HepG2 (cell line): Measurements from ENCODE around the gene ZFAND2B. TPM values are rescaled to one million over a fixed set of nuclear protein-coding genes. Genes with fewer than 3 reads are reported as not detected.

ENCODE experiments used
- AKAP8 ChIP-seq: sonication (generic); formaldehyde crosslinking; IDR thresholded peaks from 2 replicates; pipeline ENCODE4 v1.5.1; 2020; ENCODE audit warnings: mild to moderate bottlenecking, missing genetic modification reagents
- KLF11 ChIP-seq: IDR thresholded peaks from 2 replicates; pipeline ENCODE4 v1.6.1; 2016; ENCODE audit warnings: missing compliant biosample characterization
- MTA1 ChIP-seq: sonication (generic); formaldehyde crosslinking; IDR thresholded peaks from 2 replicates; pipeline ENCODE4 v1.4.0; 2020; ENCODE audit warnings: missing genetic modification reagents, mild to moderate bottlenecking, borderline replicate concordance
- NFE2L1 ChIP-seq: sonication (generic); formaldehyde crosslinking; IDR thresholded peaks from 2 replicates; pipeline ENCODE4 v1.4.0; 2020; ENCODE audit warnings: missing genetic modification reagents, mild to moderate bottlenecking, borderline replicate concordance
- NFIB ChIP-seq: sonication (generic); formaldehyde crosslinking; IDR thresholded peaks from 2 replicates; pipeline ENCODE4 v1.9.0; 2021; ENCODE audit warnings: missing genetic modification reagents, mild to moderate bottlenecking, borderline replicate concordance
- SMYD3 ChIP-seq: sonication (generic); formaldehyde crosslinking; IDR thresholded peaks from 2 replicates; pipeline ENCODE4 v1.8.1; 2023; ENCODE audit warnings: mild to moderate bottlenecking, missing genetic modification reagents
- TCF7 ChIP-seq: sonication (generic); IDR thresholded peaks from 2 replicates; pipeline ENCODE4 v1.6.1; 2016; ENCODE audit warnings: antibody characterized with exemption, low read depth
- ZNF337 ChIP-seq: sonication (generic); formaldehyde crosslinking; IDR thresholded peaks from 2 replicates; pipeline ENCODE4 v1.5.1; 2020; ENCODE audit warnings: missing genetic modification reagents, low read depth, mild to moderate bottlenecking, borderline replicate concordance
- ZSCAN29 ChIP-seq: sonication (generic); formaldehyde crosslinking; conservative IDR thresholded peaks from 2 replicates; pipeline ENCODE4 v1.4.0; 2020; ENCODE audit warnings: mild to moderate bottlenecking, missing genetic modification reagents
- polyA plus RNA-seq, 8 experiments: library from polyadenylated mRNA; depleted of rRNA in 3 of 8; stranded (reverse) in 7 of 8; unstranded in 1 of 8; fragments of >200 nt; fragmentation: Illumina TruSeq in 4 of 8; extraction: Trizol in 4 of 8; gene quantifications; 2 replicates each; pipeline versions ENCODE4 v1.2.1 to v1.2.3, GENCODE V29; 2011 to 2016; ENCODE audit warnings: low read depth in 4 of 8, missing spikeins in 1 of 8, mixed read lengths in 1 of 8; ENCODE audit not compliant: insufficient read depth in 1 of 8
- total RNA-seq, 5 experiments: library from RNA; depleted of rRNA; stranded (reverse); fragments of >200 nt; fragmentation: Illumina TruSeq; extraction: Trizol; gene quantifications; 2 replicates each; pipeline ENCODE4 v1.2.3, GENCODE V29; 2016; ENCODE audit warnings: low read depth in 1 of 5
- TF ChIP-seq, protein P1 (sequence below), 2 experiments: fragments of 450-650 bp in 1 of 2; sonication (generic) in 1 of 2; formaldehyde crosslinking in 1 of 2; IDR thresholded peaks; 2 replicates each; pipeline versions ENCODE4 v1.6.1 to v1.8.0; 2016 to 2022; ENCODE audit warnings: antibody characterized with exemption in 1 of 2, mild to moderate bottlenecking in 1 of 2, missing genetic modification reagents in 1 of 2
- TF ChIP-seq, protein P2 (sequence below): sonication (generic); formaldehyde crosslinking; IDR thresholded peaks from 2 replicates; pipeline ENCODE4 v1.5.0; 2020; ENCODE audit warnings: mild to moderate bottlenecking, missing genetic modification reagents, borderline replicate concordance
- TF ChIP-seq, protein P3 (sequence below): sonication (generic); formaldehyde crosslinking; IDR thresholded peaks from 2 replicates; pipeline ENCODE4 v1.4.0; 2020; ENCODE audit warnings: missing genetic modification reagents
- TF ChIP-seq, protein P4 (sequence below): sonication (generic); formaldehyde crosslinking; IDR thresholded peaks from 2 replicates; pipeline ENCODE4 v1.4.0; 2020; ENCODE audit warnings: missing genetic modification reagents

The ZFAND2B gene
- total and polyA plus RNA-seq, 2 of the 13 experiments (the other 11 are each of a cell fraction or from before 2014, with no cell fraction given) = 53.3 to 115 TPM

DNA sequence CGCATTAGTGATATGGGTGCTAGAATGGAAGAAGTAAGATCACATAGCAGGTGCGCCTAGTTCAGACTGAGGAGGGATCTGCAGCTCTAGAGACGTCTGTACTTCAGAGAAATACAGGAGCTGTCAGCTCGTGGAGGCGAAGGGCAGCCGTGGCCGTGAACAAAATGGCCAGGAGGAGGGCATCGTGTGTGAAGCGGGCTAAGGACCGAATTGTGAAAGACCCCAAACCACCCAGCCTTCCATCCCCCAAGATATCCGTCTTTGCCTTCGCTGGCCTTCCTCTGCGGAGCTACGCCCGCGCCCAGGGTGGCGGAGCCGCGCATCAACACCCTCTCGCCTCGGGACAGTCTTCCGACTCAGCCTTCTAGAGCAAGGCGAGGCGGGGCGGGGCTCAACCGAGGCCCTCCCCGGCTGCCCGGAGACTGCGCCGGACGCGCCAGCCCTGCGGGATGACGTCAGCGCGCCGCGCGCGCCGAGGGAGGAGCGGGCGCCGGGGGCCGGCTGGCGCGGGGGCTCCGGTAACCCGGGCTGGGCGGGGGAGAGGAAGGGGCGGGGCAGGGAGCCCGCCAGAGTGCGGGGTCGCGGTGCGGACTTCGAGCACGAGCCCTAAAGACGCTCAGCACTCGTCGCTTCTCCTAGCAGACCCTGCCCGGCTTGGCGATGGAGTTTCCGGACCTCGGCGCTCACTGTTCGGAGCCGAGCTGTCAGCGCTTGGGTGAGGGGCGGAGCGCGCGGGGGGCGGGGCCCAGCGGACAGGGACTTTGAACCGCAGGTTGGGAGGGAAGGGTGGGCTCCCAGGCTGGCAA, at the start of gene ZFAND2B (continued):
- TF ChIP-seq, protein P1, sequence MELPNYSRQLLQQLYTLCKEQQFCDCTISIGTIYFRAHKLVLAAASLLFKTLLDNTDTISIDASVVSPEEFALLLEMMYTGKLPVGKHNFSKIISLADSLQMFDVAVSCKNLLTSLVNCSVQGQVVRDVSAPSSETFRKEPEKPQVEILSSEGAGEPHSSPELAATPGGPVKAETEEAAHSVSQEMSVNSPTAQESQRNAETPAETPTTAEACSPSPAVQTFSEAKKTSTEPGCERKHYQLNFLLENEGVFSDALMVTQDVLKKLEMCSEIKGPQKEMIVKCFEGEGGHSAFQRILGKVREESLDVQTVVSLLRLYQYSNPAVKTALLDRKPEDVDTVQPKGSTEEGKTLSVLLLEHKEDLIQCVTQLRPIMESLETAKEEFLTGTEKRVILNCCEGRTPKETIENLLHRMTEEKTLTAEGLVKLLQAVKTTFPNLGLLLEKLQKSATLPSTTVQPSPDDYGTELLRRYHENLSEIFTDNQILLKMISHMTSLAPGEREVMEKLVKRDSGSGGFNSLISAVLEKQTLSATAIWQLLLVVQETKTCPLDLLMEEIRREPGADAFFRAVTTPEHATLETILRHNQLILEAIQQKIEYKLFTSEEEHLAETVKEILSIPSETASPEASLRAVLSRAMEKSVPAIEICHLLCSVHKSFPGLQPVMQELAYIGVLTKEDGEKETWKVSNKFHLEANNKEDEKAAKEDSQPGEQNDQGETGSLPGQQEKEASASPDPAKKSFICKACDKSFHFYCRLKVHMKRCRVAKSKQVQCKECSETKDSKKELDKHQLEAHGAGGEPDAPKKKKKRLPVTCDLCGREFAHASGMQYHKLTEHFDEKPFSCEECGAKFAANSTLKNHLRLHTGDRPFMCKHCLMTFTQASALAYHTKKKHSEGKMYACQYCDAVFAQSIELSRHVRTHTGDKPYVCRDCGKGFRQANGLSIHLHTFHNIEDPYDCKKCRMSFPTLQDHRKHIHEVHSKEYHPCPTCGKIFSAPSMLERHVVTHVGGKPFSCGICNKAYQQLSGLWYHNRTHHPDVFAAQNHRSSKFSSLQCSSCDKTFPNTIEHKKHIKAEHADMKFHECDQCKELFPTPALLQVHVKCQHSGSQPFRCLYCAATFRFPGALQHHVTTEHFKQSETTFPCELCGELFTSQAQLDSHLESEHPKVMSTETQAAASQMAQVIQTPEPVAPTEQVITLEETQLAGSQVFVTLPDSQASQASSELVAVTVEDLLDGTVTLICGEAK (IDR thresholded peaks at IDR 0.05) = no peak
- TF ChIP-seq, protein P1 (CRISPR knock-in tag; IDR thresholded peaks at IDR 0.05) = peak; percentile 45; the same call in 1 of the 2 replicates
- peak; percentile 51; the same call in 1 of the 2 replicates for TF ChIP-seq SMYD3
- TF ChIP-seq AKAP8 = peak; percentile 96
- TF ChIP-seq NFIB (CRISPR knock-in tag) = no peak
- TF ChIP-seq, protein P2, sequence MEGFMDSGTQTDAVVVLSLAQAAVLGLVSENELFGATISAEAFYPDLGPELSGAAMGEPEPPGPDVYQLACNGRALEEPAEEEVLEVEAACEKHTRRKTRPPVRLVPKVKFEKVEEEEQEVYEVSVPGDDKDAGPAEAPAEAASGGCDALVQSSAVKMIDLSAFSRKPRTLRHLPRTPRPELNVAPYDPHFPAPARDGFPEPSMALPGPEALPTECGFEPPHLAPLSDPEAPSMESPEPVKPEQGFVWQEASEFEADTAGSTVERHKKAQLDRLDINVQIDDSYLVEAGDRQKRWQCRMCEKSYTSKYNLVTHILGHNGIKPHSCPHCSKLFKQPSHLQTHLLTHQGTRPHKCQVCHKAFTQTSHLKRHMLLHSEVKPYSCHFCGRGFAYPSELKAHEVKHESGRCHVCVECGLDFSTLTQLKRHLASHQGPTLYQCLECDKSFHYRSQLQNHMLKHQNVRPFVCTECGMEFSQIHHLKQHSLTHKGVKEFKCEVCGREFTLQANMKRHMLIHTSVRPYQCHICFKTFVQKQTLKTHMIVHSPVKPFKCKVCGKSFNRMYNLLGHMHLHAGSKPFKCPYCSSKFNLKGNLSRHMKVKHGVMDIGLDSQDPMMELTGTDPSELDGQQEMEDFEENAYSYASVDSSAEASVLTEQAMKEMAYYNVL (CRISPR knock-in tag) = peak; percentile 72
- TF ChIP-seq, protein P3, sequence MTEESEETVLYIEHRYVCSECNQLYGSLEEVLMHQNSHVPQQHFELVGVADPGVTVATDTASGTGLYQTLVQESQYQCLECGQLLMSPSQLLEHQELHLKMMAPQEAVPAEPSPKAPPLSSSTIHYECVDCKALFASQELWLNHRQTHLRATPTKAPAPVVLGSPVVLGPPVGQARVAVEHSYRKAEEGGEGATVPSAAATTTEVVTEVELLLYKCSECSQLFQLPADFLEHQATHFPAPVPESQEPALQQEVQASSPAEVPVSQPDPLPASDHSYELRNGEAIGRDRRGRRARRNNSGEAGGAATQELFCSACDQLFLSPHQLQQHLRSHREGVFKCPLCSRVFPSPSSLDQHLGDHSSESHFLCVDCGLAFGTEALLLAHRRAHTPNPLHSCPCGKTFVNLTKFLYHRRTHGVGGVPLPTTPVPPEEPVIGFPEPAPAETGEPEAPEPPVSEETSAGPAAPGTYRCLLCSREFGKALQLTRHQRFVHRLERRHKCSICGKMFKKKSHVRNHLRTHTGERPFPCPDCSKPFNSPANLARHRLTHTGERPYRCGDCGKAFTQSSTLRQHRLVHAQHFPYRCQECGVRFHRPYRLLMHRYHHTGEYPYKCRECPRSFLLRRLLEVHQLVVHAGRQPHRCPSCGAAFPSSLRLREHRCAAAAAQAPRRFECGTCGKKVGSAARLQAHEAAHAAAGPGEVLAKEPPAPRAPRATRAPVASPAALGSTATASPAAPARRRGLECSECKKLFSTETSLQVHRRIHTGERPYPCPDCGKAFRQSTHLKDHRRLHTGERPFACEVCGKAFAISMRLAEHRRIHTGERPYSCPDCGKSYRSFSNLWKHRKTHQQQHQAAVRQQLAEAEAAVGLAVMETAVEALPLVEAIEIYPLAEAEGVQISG (CRISPR knock-in tag) = peak; percentile 75; the same call in 1 of the 2 replicates
- peak; percentile 74; the same call in 1 of the 2 replicates for TF ChIP-seq ZSCAN29 (CRISPR knock-in tag)
- TF ChIP-seq, protein P4, sequence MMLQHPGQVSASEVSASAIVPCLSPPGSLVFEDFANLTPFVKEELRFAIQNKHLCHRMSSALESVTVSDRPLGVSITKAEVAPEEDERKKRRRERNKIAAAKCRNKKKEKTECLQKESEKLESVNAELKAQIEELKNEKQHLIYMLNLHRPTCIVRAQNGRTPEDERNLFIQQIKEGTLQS = peak; percentile 62
- TF ChIP-seq TCF7 = no peak
- no peak; the same call in 1 of the 2 replicates for TF ChIP-seq KLF11 (CRISPR knock-in tag)
- no peak for TF ChIP-seq ZNF337 (CRISPR knock-in tag)
- TF ChIP-seq NFE2L1 (CRISPR knock-in tag) = no peak
- TF ChIP-seq MTA1 (CRISPR knock-in tag) = no peak
